ENCODE measurements around the gene SFTA2. TPM values are rescaled to one million over a fixed set of nuclear protein-coding genes. Genes with fewer than 3 reads are reported as not detected.

SFTA2 gene
- polyA plus RNA-seq, 1 donor (not counting 4 experiments of a cell fraction or from before 2014, with no cell fraction given), result not detected

DNA sequence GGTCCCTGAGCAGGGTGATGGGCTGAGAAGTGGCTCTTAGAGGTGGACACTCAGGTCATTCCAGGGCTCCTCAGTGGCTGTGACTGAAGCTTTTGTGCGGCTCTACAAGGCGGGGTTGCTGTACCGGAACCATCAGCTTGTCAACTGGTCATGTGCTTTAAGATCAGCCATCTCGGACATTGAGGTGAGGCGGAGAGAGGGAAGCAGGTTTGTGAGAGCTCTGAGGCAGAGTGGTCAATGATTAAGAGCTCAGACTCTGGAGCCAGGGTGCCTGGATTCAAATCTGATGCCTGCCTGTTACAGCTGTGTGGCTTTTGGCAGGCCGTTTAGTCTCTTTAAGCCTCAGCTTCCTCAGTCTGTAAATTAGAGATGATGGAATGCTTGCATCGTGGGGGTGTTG lies 14.9 kb downstream of the SFTA2 start:
- Histone ChIP-seq H3K9me3 (ENCODE audit: control insufficient read depth, low read depth, low read length) (no peaks in the 10 kb centered on the region), H4K20me1 (ENCODE audit: control insufficient read depth, extremely low read depth, insufficient read depth, low read length) (no peaks in the 10 kb centered on the region), H3K9ac (ENCODE audit: control insufficient read depth, extremely low read depth, insufficient read depth, low read length) (no peak overlapping the region), H3K27ac (ENCODE audit: control insufficient read depth, insufficient read depth, low read length) (no peak overlapping the region), H3K4me2 (ENCODE audit: control insufficient read depth, extremely low read depth, insufficient read depth, low read depth, low read length) (no peak overlapping the region), H3K79me2 (ENCODE audit: control insufficient read depth, insufficient read depth, low read length) (no peaks in the 10 kb centered on the region), H2AFZ (ENCODE audit: control insufficient read depth, low read length) (no peak overlapping the region), H3K36me3 (ENCODE audit: control insufficient read depth in 2 of 2, extremely low read depth in 1 of 2, insufficient read depth in 2 of 2, low read length in 2 of 2) (peaks cover 14 to 30% of the 10 kb centered on the region in 2 experiments), H3K4me3 (ENCODE audit: control insufficient read depth in 2 of 3, extremely low read depth in 1 of 3, insufficient read depth in 2 of 3, low read depth in 1 of 3, low read length in 3 of 3) (no peak overlapping the region), H3K9me1 (ENCODE audit: control insufficient read depth, extremely low read depth, insufficient read depth, low read length) (no peaks in the 10 kb centered on the region), H3K27me3 (ENCODE audit: control insufficient read depth, extremely low read depth, insufficient read depth, low read length) (no peaks in the 10 kb centered on the region), H3K4me1 (ENCODE audit: control insufficient read depth, extremely low read depth, insufficient read depth, low read length) (peaks cover 26% of the 10 kb centered on the region)
- DNase-seq (ENCODE audit: low read depth, low spot score) (no peak), FAIRE-seq (no peak)
- no peak for TF ChIP-seq EZH2 (IDR thresholded peaks at IDR 0.05; ENCODE audit: low read length)
- TF ChIP-seq, protein P1, sequence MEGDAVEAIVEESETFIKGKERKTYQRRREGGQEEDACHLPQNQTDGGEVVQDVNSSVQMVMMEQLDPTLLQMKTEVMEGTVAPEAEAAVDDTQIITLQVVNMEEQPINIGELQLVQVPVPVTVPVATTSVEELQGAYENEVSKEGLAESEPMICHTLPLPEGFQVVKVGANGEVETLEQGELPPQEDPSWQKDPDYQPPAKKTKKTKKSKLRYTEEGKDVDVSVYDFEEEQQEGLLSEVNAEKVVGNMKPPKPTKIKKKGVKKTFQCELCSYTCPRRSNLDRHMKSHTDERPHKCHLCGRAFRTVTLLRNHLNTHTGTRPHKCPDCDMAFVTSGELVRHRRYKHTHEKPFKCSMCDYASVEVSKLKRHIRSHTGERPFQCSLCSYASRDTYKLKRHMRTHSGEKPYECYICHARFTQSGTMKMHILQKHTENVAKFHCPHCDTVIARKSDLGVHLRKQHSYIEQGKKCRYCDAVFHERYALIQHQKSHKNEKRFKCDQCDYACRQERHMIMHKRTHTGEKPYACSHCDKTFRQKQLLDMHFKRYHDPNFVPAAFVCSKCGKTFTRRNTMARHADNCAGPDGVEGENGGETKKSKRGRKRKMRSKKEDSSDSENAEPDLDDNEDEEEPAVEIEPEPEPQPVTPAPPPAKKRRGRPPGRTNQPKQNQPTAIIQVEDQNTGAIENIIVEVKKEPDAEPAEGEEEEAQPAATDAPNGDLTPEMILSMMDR (optimal IDR thresholded peaks at IDR 0.05 in 1 of 3, IDR thresholded peaks at IDR 0.05 in 1 of 3, conservative IDR thresholded peaks at IDR 0.05 in 1 of 3; ENCODE audit: extremely low read depth in 1 of 3, insufficient read depth in 2 of 3, low read length in 3 of 3), result no peak
- dilution Hi-C loops (cut with MboI; ENCODE audit: extremely low pct_ligation_motif_present, low sequenced_read_pairs), result no loop called here

DNA sequence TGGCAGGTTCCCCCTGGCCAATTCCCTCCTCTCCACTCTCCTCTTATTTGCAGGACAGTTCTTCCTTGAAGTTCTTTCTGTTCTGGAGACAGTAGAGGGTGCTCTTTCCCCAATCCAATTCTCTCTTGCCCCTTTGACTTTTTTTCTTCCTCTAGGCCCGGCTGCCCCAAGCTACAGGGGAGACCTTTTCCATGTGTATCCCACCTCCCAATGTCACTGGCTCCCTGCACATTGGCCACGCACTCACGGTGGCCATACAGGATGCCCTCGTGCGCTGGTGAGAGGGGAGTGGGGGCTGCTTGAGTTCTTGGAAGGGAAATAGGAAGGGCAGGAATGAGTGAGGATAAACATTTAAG lies 16.4 kb downstream of the SFTA2 start:
- no peaks in the 10 kb centered on the region for H4K20me1 ChIP-seq (ENCODE audit: control insufficient read depth, extremely low read depth, insufficient read depth, low read length)
- H3K4me1 ChIP-seq (ENCODE audit: control insufficient read depth, extremely low read depth, insufficient read depth, low read length), result peaks cover 22% of the 10 kb centered on the region
- dilution Hi-C loops (cut with MboI; ENCODE audit: extremely low pct_ligation_motif_present, low sequenced_read_pairs), result no loop called here
- peak overlapping the region; percentile 96 for H3K4me2 ChIP-seq (ENCODE audit: control insufficient read depth, extremely low read depth, insufficient read depth, low read depth, low read length)
- H3K9me3 ChIP-seq (ENCODE audit: control insufficient read depth, low read depth, low read length), result no peaks in the 10 kb centered on the region
- H3K4me3 ChIP-seq (ENCODE audit: control insufficient read depth in 2 of 3, extremely low read depth in 1 of 3, insufficient read depth in 2 of 3, low read depth in 1 of 3, low read length in 3 of 3), result peak overlapping the region in 1 of 3 experiments; percentile 77
- H3K9ac ChIP-seq (ENCODE audit: control insufficient read depth, extremely low read depth, insufficient read depth, low read length), result no peak overlapping the region
- no peak for TF ChIP-seq EZH2 (IDR thresholded peaks at IDR 0.05; ENCODE audit: low read length)
- TF ChIP-seq, protein P1 (optimal IDR thresholded peaks at IDR 0.05 in 1 of 3, IDR thresholded peaks at IDR 0.05 in 1 of 3, conservative IDR thresholded peaks at IDR 0.05 in 1 of 3; ENCODE audit: extremely low read depth in 1 of 3, insufficient read depth in 2 of 3, low read length in 3 of 3), result peak; percentile 56 to 64 (median 60)
- no peak overlapping the region for H2AFZ ChIP-seq (ENCODE audit: control insufficient read depth, low read length)
- FAIRE-seq (peak; percentile 71), DNase-seq (ENCODE audit: low read depth, low spot score) (no peak)
- H3K9me1 ChIP-seq (ENCODE audit: control insufficient read depth, extremely low read depth, insufficient read depth, low read length), result no peaks in the 10 kb centered on the region
- H3K27ac ChIP-seq (ENCODE audit: control insufficient read depth, insufficient read depth, low read length), result peak overlapping the region; percentile 59
- H3K27me3 ChIP-seq (ENCODE audit: control insufficient read depth, extremely low read depth, insufficient read depth, low read length), result no peaks in the 10 kb centered on the region
- H3K79me2 ChIP-seq (ENCODE audit: control insufficient read depth, insufficient read depth, low read length), result no peaks in the 10 kb centered on the region
- H3K36me3 ChIP-seq (ENCODE audit: control insufficient read depth in 2 of 2, extremely low read depth in 1 of 2, insufficient read depth in 2 of 2, low read length in 2 of 2), result peaks cover 23 to 26% of the 10 kb centered on the region in 2 experiments

All from keratinocyte (primary cell).